DOHH2 (cell line): Measurements from ENCODE around the gene CTTN.

Source experiments
- H3F3A ChIP-seq: fragments of 200-600 bp; sonication (generic), shearing (Covaris generic); 2 replicates; pipeline ENCODE4 v1.6.0; 2016; ENCODE audit warnings: antibody characterized with exemption, mild to moderate bottlenecking; ENCODE audit not compliant: control insufficient read depth, insufficient read depth
- H3K27ac ChIP-seq: fragments of 200-600 bp; sonication (generic); 2 replicates; pipeline ENCODE4 v1.5.1; 2014; ENCODE audit warnings: low read depth, mild to moderate bottlenecking, low read length, moderate library complexity
- H3K27me3 ChIP-seq: fragments of 200-600 bp; sonication (generic); 2 replicates; pipeline ENCODE4 v1.6.1; 2014; ENCODE audit warnings: mild to moderate bottlenecking, low read length, mixed read lengths; ENCODE audit not compliant: control insufficient read depth
- H3K36me3 ChIP-seq: fragments of 200-600 bp; sonication (generic); 2 replicates; pipeline ENCODE4 v1.6.1; 2014; ENCODE audit warnings: mild to moderate bottlenecking, low read length, moderate library complexity, mixed read lengths; ENCODE audit not compliant: control insufficient read depth
- H3K4me1 ChIP-seq: fragments of 200-600 bp; sonication (generic); 2 replicates; pipeline ENCODE4 v1.6.1; 2014; ENCODE audit warnings: mild to moderate bottlenecking, low read length, mixed read lengths; ENCODE audit not compliant: control insufficient read depth
- H3K4me2 ChIP-seq: fragments of 200-600 bp; sonication (generic); 2 replicates; pipeline ENCODE4 v1.6.0; 2014; ENCODE audit warnings: mild to moderate bottlenecking, low read length, moderate library complexity
- H3K4me3 ChIP-seq: fragments of 200-600 bp; sonication (generic); 2 replicates; pipeline ENCODE4 v1.5.1; 2014; ENCODE audit warnings: mild to moderate bottlenecking, low read length, mixed read lengths
- H3K79me2 ChIP-seq: fragments of 200-600 bp; sonication (generic); 2 replicates; pipeline ENCODE4 v1.6.1; 2014; ENCODE audit warnings: mild to moderate bottlenecking, low read length, mixed read lengths; ENCODE audit not compliant: control insufficient read depth
- H3K9me2 ChIP-seq: fragments of 200-600 bp; sonication (generic); replicated peaks from 2 replicates; pipeline ENCODE4 v1.6.1; 2014; ENCODE audit warnings: mild to moderate bottlenecking, low read length, mixed read lengths; ENCODE audit not compliant: control insufficient read depth
- H3K9me3 ChIP-seq: fragments of 200-600 bp; sonication (generic); 2 replicates; pipeline ENCODE4 v1.6.1; 2014; ENCODE audit warnings: antibody characterized with exemption, low read length, mixed read lengths; ENCODE audit not compliant: control insufficient read depth, insufficient read depth
- H4K20me1 ChIP-seq: fragments of 200-600 bp; sonication (generic); 2 replicates; pipeline ENCODE4 v1.6.0; 2014; ENCODE audit warnings: low read depth, mild to moderate bottlenecking, antibody characterized with exemption, low read length, moderate library complexity; ENCODE audit not compliant: control insufficient read depth, insufficient read depth
- EZH2phosphoT487 ChIP-seq: fragments of 200-600 bp; sonication (generic); IDR thresholded peaks from 2 replicates; pipeline ENCODE4 v1.6.1; 2017; ENCODE audit warnings: borderline replicate concordance, mild to moderate bottlenecking, antibody characterized with exemption, low read length, moderate library complexity, mixed read lengths
- TF ChIP-seq, protein P1 (sequence below): fragments of 200-600 bp; sonication (generic); IDR thresholded peaks from one replicate; pipeline ENCODE4 v1.5.1; 2014; ENCODE audit warnings: antibody characterized with exemption, mild to moderate bottlenecking, low read depth, low read length; ENCODE audit not compliant: poor library complexity, severe bottlenecking

Gene CTTN

GRCh38 chr11:70423523-70424505, 25.5 kb downstream of the CTTN start:
- no peaks in the 10 kb centered on the region for H3K9me2 ChIP-seq
- H3K36me3 ChIP-seq = no peaks in the 10 kb centered on the region
- H3K27me3 ChIP-seq = 0 out of 2 replicates have a peak, but pooled peaks cover 3% of the 10 kb centered on the region
- H4K20me1 ChIP-seq = no peaks in the 10 kb centered on the region
- H3K4me3 ChIP-seq = no peak overlapping the region
- no peaks in the 10 kb centered on the region for H3F3A ChIP-seq
- H3K4me1 ChIP-seq = no peaks in the 10 kb centered on the region
- no peak overlapping the region for H3K27ac ChIP-seq
- H3K9me3 ChIP-seq = no peaks in the 10 kb centered on the region
- TF ChIP-seq EZH2phosphoT487 = no peak
- TF ChIP-seq, protein P1, sequence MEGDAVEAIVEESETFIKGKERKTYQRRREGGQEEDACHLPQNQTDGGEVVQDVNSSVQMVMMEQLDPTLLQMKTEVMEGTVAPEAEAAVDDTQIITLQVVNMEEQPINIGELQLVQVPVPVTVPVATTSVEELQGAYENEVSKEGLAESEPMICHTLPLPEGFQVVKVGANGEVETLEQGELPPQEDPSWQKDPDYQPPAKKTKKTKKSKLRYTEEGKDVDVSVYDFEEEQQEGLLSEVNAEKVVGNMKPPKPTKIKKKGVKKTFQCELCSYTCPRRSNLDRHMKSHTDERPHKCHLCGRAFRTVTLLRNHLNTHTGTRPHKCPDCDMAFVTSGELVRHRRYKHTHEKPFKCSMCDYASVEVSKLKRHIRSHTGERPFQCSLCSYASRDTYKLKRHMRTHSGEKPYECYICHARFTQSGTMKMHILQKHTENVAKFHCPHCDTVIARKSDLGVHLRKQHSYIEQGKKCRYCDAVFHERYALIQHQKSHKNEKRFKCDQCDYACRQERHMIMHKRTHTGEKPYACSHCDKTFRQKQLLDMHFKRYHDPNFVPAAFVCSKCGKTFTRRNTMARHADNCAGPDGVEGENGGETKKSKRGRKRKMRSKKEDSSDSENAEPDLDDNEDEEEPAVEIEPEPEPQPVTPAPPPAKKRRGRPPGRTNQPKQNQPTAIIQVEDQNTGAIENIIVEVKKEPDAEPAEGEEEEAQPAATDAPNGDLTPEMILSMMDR = no peak
- H3K4me2 ChIP-seq = no peak overlapping the region
- H3K79me2 ChIP-seq = no peaks in the 10 kb centered on the region

DNA sequence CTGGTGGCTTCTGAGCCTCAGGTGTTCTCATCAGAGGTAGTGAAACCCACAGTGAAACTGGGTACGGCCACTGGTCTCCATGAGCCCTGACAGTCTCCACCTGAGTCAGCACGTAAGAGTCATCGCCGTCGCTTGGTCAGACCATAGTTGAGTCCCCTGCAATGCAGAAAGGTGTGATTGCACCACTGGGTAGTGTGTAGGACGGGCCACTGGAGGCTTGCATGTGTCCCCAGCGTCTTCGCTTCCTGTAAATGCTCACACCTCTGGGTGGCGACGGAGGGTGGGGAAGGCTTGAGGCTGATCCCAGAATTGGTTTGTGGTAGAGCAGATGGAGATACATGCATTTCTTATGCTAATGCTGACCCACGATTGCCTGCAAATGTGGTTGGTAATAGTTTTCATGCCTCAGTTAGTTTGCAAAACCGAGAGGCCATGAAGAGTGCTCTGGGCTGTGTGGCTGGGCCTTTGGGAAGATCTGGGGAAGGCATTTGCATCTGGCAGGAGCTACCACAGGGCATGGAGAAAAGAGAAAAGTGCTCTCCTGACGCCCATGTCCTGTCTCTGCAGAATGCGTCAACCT, 26.5 kb downstream of the CTTN start:
- Histone ChIP-seq H3K4me1 (no peaks in the 10 kb centered on the region), H3K9me3 (no peaks in the 10 kb centered on the region), H3K9me2 (no peaks in the 10 kb centered on the region), H3K4me2 (no peak overlapping the region), H3K36me3 (no peaks in the 10 kb centered on the region), H3K79me2 (no peaks in the 10 kb centered on the region), H3K4me3 (no peak overlapping the region), H3K27me3 (0 out of 2 replicates have a peak, but pooled peaks cover 3% of the 10 kb centered on the region), H4K20me1 (no peaks in the 10 kb centered on the region), H3K27ac (no peak overlapping the region), H3F3A (no peaks in the 10 kb centered on the region)
- no peak for TF ChIP-seq EZH2phosphoT487
- TF ChIP-seq, protein P1 = no peak

- no peaks in the 10 kb centered on the region for H3K4me1 ChIP-seq
- no peak overlapping the region for H3K4me3 ChIP-seq
- no peak for TF ChIP-seq EZH2phosphoT487
- TF ChIP-seq, protein P1 = no peak
- no peaks in the 10 kb centered on the region for H4K20me1 ChIP-seq
- H3K9me2 ChIP-seq = no peaks in the 10 kb centered on the region
- no peaks in the 10 kb centered on the region for H3K9me3 ChIP-seq
- no peaks in the 10 kb centered on the region for H3K79me2 ChIP-seq
- no peak overlapping the region for H3K27ac ChIP-seq
- no peaks in the 10 kb centered on the region for H3K27me3 ChIP-seq
- no peak overlapping the region for H3K4me2 ChIP-seq
- no peaks in the 10 kb centered on the region for H3K36me3 ChIP-seq
- H3F3A ChIP-seq = no peaks in the 10 kb centered on the region
Observed at GRCh38 chr11:70427436-70427835, 29.1 kb downstream of the CTTN start.
